MCF 10A (cell line): ENCODE results near the gene PLEKHJ1. TPM values are rescaled to one million over a fixed set of nuclear protein-coding genes. Genes with fewer than 3 reads are reported as not detected.

Source experiments
- BruUV-seq: library from RNA; stranded (reverse); fragments of 400-500 nt; replicated peaks from 2 replicates; lab custom pipeline; 2021; lab: Mats Ljungman, UMichigan
- CTCF ChIA-PET: fragments of 300-600 bp; sonication (Branson Sonifier 250); formaldehyde crosslinking; extraction: SDS; loops from one replicate; lab custom pipeline; 2021; ENCODE audit warnings: antibody characterized with exemption, inconsistent platforms; lab: Yijun Ruan, JAX
- POLR2A ChIA-PET: fragments of 300-600, 350-650 bp; sonication (Branson Sonifier 250); formaldehyde crosslinking; extraction: SDS; loops from one replicate; lab custom pipeline; 2020; ENCODE audit warnings: antibody characterized with exemption, inconsistent platforms; lab: Yijun Ruan, JAX
- DNase-seq: peaks from one replicate; pipeline ENCODE4 v3.0.0-alpha.2; 2018; ENCODE audit not compliant: unreplicated experiment
- H3K27ac Mint-ChIP-seq: one replicate; pipeline ENCODE4 v1.8.0; 2022; ENCODE audit warnings: mild to moderate bottlenecking, low read depth, mixed read lengths; ENCODE audit not compliant: unreplicated experiment
- H3K27me3 Mint-ChIP-seq: one replicate; pipeline ENCODE4 v1.8.0; 2022; ENCODE audit warnings: mixed read lengths; ENCODE audit not compliant: insufficient read depth, unreplicated experiment
- H3K36me3 Mint-ChIP-seq: one replicate; pipeline ENCODE4 v1.8.0; 2022; ENCODE audit warnings: mild to moderate bottlenecking, moderate library complexity, mixed read lengths; ENCODE audit not compliant: insufficient read depth, unreplicated experiment
- H3K4me1 Mint-ChIP-seq: one replicate; pipeline ENCODE4 v1.8.0; 2022; ENCODE audit warnings: mixed read lengths; ENCODE audit not compliant: insufficient read depth, unreplicated experiment
- H3K4me3 Mint-ChIP-seq: one replicate; pipeline ENCODE4 v1.8.0; 2022; ENCODE audit warnings: mild to moderate bottlenecking, moderate library complexity, mixed read lengths; ENCODE audit not compliant: unreplicated experiment
- H3K9me3 Mint-ChIP-seq: one replicate; pipeline ENCODE4 v1.8.0; 2022; ENCODE audit warnings: mixed read lengths; ENCODE audit not compliant: unreplicated experiment
- intact Hi-C: fragments of 100-400 bp; cut with micrococcal nuclease; formaldehyde crosslinking; loops from 2 replicates; pipeline ENCODE4 v1.14.1; 2022
- total RNA-seq: library from RNA; stranded (reverse); gene quantifications from 2 replicates; pipeline ENCODE4 v1.2.3, GENCODE V29; 2022
- TF ChIP-seq, protein P1 (sequence below): fragments of 200-600 bp; IDR thresholded peaks from one replicate; pipeline ENCODE4 v1.8.0; 2022; ENCODE audit warnings: antibody characterized with exemption, mild to moderate bottlenecking; ENCODE audit not compliant: unreplicated experiment

The PLEKHJ1 gene
- total RNA-seq, 1 experiment from 2014 or later, result 54.1 TPM

DNA sequence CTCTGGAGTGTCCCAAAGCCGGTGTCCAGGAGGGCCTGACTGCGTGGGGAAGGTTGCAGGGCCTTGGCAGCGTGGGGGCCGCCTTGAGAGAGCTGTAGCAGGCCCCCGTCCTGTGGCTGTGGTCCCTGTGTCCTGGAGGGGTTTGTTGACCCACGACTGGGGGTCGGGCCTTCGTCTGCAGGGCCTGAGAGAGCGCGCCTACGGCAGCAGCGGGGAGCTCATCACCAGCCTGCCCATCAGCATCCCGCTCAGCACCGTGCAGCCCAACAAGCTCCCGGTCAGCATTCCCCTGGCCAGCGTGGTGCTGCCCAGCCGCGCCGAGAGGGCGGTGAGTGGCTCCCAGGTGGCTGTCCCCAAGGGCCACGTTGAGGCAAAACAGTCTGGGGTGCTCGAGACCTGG, 18.5 kb downstream of the PLEKHJ1 start:
- H3K4me1 Mint-ChIP-seq, result peaks cover 6% of the 10 kb centered on the region
- ChIA-PET CTCF (no interaction called here), POLR2A (interaction anchor here (0.6 kb wide), 1 partner anchor 32 kb away, joined by 3 read pairs; no protein-coding TSS in a partner anchor)
- H3K27ac Mint-ChIP-seq, result no peak overlapping the region
- TF ChIP-seq, protein P1, sequence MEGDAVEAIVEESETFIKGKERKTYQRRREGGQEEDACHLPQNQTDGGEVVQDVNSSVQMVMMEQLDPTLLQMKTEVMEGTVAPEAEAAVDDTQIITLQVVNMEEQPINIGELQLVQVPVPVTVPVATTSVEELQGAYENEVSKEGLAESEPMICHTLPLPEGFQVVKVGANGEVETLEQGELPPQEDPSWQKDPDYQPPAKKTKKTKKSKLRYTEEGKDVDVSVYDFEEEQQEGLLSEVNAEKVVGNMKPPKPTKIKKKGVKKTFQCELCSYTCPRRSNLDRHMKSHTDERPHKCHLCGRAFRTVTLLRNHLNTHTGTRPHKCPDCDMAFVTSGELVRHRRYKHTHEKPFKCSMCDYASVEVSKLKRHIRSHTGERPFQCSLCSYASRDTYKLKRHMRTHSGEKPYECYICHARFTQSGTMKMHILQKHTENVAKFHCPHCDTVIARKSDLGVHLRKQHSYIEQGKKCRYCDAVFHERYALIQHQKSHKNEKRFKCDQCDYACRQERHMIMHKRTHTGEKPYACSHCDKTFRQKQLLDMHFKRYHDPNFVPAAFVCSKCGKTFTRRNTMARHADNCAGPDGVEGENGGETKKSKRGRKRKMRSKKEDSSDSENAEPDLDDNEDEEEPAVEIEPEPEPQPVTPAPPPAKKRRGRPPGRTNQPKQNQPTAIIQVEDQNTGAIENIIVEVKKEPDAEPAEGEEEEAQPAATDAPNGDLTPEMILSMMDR, result no peak
- intact Hi-C loops, result no loop called here
- no peak for DNase-seq
- H3K4me3 Mint-ChIP-seq, result no peak overlapping the region
- H3K36me3 Mint-ChIP-seq, result peaks cover 57% of the 10 kb centered on the region
- H3K27me3 Mint-ChIP-seq, result no peaks in the 10 kb centered on the region
- no TSS peak for BruUV-seq
- H3K9me3 Mint-ChIP-seq, result no peaks in the 10 kb centered on the region

DNA sequence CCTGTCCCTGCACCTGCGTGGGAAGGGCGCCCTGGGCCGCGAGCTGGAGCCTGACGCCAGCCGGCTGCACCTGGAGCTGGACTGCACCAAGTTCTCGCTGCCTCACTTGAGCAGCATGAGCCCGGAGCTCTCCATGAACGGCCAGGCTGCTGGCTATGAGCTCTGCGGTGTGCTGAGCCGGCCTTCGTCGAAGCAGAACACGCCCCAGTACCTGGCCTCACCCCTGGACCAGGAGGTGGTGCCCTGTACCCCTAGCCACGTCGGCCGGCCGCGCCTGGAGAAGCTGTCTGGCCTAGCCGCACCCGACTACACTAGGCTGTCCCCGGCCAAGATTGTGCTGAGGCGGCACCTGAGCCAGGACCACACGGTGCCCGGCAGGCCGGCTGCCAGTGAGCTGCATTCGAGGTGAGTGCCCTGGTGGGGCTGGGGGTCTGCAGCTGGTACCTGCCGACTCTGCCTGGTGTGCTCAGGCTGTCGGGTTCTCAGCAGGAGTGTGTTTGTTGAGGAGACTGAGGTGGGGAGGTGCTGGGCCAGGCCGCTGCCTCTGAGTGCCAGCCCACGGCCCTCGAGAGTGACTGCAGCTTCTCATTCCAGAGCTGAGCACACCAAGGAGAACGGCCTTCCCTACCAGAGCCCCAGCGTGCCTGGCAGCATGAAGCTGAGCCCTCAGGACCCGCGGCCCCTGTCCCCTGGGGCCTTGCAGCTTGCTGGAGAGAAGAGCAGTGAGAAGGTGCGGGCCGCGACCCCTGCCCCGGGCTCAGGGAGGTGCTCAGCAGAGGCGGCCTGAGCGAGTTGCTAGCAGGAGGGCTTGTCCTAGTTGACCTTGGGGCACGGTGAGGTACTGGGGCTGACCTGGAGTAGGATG, 19.5 kb downstream of the PLEKHJ1 start:
- Mint-ChIP-seq H3K27ac (no peak overlapping the region), H3K36me3 (peaks cover 63% of the 10 kb centered on the region), H3K4me1 (peaks cover 6% of the 10 kb centered on the region), H3K9me3 (no peaks in the 10 kb centered on the region), H3K27me3 (no peaks in the 10 kb centered on the region), H3K4me3 (no peak overlapping the region)
- TF ChIP-seq, protein P1, result no peak
- no TSS peak for BruUV-seq
- intact Hi-C loops, result no loop called here
- ChIA-PET CTCF (interaction anchor here (1.3 kb wide), 1 partner anchor 13 kb away, joined by 3 read pairs; no protein-coding TSS in a partner anchor), POLR2A (interaction anchor here (0.6 to 1.2 kb wide), 4 partner anchors 19 to 1372 kb away, joined by 3 to 4 read pairs (median 3); no protein-coding TSS in a partner anchor)
- no peak for DNase-seq

DNA sequence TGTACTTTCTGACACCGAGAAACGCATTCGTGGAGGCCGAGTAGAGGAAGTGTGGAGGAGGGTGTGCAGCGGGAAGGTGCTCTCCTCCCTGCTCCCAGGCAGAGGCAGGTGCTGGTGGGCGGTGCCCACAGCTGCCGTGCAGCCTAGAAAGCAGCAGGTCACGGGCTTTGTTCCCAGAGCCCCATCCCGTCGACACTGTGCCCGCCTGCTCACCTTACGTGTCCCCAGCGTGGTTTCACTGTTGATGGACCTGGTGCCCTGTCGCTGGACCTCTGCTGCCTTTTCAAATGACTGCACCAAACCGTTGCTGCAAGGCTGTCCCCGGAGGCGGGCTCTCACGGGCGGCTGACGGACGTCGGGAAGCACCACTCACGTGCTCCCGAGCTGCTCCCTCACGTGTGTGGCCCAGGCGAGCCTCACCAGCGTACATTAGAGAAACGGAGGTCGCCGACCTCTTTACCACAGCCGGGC, 20.8 kb downstream of the PLEKHJ1 start:
- TF ChIP-seq, protein P1, result no peak
- no peak for DNase-seq
- no peak overlapping the region for H3K27ac Mint-ChIP-seq
- no peak overlapping the region for H3K4me3 Mint-ChIP-seq
- CTCF ChIA-PET, result interaction anchor here (0.5 to 1.4 kb wide), 4 partner anchors 14 to 118 kb away, joined by 3 to 9 read pairs (median 3); partner anchors contain the start of gene PLEKHJ1
- no peaks in the 10 kb centered on the region for H3K27me3 Mint-ChIP-seq
- intact Hi-C loops, result no loop called here
- H3K36me3 Mint-ChIP-seq, result peaks cover 69% of the 10 kb centered on the region
- no peaks in the 10 kb centered on the region for H3K9me3 Mint-ChIP-seq
- POLR2A ChIA-PET, result interaction anchor here (1.2 kb wide), 1 partner anchor 20 kb away, joined by 3 read pairs; no protein-coding TSS in a partner anchor
- BruUV-seq, result no TSS peak
- peaks cover 6% of the 10 kb centered on the region for H3K4me1 Mint-ChIP-seq

DNA sequence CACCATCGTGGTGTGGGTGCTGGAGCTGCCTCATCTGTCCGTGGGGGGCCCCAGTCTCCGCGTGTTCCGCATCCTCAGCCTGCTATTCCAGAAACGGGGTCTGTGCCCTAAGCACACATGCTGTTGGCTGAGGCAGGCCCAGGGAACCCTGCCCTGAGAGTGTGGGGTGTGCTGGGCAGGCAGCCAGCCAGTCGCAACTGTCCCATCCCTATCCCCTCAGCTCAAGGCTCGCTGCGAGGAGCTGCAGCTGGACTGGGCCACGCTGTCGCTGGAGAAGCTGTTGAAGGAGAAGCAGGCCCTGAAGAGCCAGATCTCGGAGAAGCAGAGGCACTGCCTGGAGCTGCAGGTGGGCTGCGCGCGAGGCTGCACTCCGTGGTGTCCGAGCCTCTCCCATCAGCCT, 21.9 kb downstream of the PLEKHJ1 start:
- intact Hi-C loops, result no loop called here
- CTCF ChIA-PET, result interaction anchor here (0.5 to 1.4 kb wide), 2 partner anchors 21 to 36 kb away, joined by 3 to 9 read pairs; partner anchors contain the start of gene PLEKHJ1
- TF ChIP-seq, protein P1, result no peak
- peaks cover 66% of the 10 kb centered on the region for H3K36me3 Mint-ChIP-seq
- H3K4me3 Mint-ChIP-seq, result no peak overlapping the region
- no peaks in the 10 kb centered on the region for H3K27me3 Mint-ChIP-seq
- peaks cover 6% of the 10 kb centered on the region for H3K4me1 Mint-ChIP-seq
- H3K27ac Mint-ChIP-seq, result no peak overlapping the region
- DNase-seq, result no peak
- POLR2A ChIA-PET, result no interaction called here
- no peaks in the 10 kb centered on the region for H3K9me3 Mint-ChIP-seq
- no TSS peak for BruUV-seq
